Neural progenitor cell (in vitro differentiated cells): ENCODE results near the gene CSTF1.

ENCODE experiments used
- EZH2 ChIP-seq: fragments of 200-600 bp; sonication (generic); IDR thresholded peaks from 2 replicates; pipeline ENCODE4 v1.6.1; 2017; ENCODE audit warnings: antibody characterized with exemption, mild to moderate bottlenecking, moderate library complexity
- TF ChIP-seq, protein P1 (sequence below): fragments of 200-600 bp; sonication (generic); IDR thresholded peaks from 2 replicates; pipeline ENCODE4 v1.5.1; 2017; ENCODE audit warnings: antibody characterized with exemption, mild to moderate bottlenecking

GRCh38 chr20:56451056-56451765 is 58.8 kb downstream of the CSTF1 start:
- no peak for TF ChIP-seq EZH2
- TF ChIP-seq, protein P1, sequence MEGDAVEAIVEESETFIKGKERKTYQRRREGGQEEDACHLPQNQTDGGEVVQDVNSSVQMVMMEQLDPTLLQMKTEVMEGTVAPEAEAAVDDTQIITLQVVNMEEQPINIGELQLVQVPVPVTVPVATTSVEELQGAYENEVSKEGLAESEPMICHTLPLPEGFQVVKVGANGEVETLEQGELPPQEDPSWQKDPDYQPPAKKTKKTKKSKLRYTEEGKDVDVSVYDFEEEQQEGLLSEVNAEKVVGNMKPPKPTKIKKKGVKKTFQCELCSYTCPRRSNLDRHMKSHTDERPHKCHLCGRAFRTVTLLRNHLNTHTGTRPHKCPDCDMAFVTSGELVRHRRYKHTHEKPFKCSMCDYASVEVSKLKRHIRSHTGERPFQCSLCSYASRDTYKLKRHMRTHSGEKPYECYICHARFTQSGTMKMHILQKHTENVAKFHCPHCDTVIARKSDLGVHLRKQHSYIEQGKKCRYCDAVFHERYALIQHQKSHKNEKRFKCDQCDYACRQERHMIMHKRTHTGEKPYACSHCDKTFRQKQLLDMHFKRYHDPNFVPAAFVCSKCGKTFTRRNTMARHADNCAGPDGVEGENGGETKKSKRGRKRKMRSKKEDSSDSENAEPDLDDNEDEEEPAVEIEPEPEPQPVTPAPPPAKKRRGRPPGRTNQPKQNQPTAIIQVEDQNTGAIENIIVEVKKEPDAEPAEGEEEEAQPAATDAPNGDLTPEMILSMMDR = no peak
